Diencephalon (tissue), 1 donor: ENCODE results near the gene PPP1R3D. TPM values are rescaled to one million over a fixed set of nuclear protein-coding genes. Genes with fewer than 3 reads are reported as not detected.

Experiments used
- total RNA-seq: library from RNA; depleted of rRNA; stranded (reverse); fragments of >200 nt; gene quantifications from one replicate; pipeline ENCODE4 v1.2.3, GENCODE V29; 2014

Gene PPP1R3D
- total RNA-seq = 6.5 TPM

GRCh38 chr20:59940129-59940955 lies at the start of gene PPP1R3D, which contains the start of gene FAM217B:
Gene PPP1R3D, minus strand, starts transcription at chr20:59940305. Its CDS starts 374 bp downstream, at chr20:59939931.
Gene FAM217B, plus strand, starts transcription at chr20:59940389. Its CDS starts 3,555 bp downstream, at chr20:59943944.

GRCh38 chr20:59958123-59958522 lies 18.0 kb upstream of the PPP1R3D start, which contains the start of gene CDH26:
Gene CDH26, plus strand, starts transcription at chr20:59958423. Its CDS starts 304 bp downstream, at chr20:59958727.

GRCh38 chr20:59933296-59933848 lies 6.7 kb downstream of the PPP1R3D start, which contains the start of gene SYCP2:
Gene SYCP2, minus strand, starts transcription at chr20:59933637. Its CDS starts 11,224 bp downstream, at chr20:59922413.

Other genes with a start within 250 kb of the PPP1R3D start
- 4.2 TPM for gene SYCP2, start 6.7 kb downstream of the PPP1R3D start, total RNA-seq
- 26.5 TPM for gene FAM217B, start 84 bp upstream of the PPP1R3D start, total RNA-seq
- gene CDH26, start 18.1 kb upstream of the PPP1R3D start, total RNA-seq = 0.69 TPM